HG03469 (cell line): ENCODE results near the gene PDXK.

Source experiments
- ATAC-seq: cut with Tn5 transposase; IDR thresholded peaks from one replicate; pipeline ENCODE4 v1.9.1; 2021; ENCODE audit warnings: mild to moderate bottlenecking, moderate library complexity, moderate number of reproducible peaks; ENCODE audit not compliant: unreplicated experiment

Gene PDXK

GRCh38 chr21:43801006-43801783 lies 82.3 kb downstream of the PDXK start:
- no peak for ATAC-seq

DNA sequence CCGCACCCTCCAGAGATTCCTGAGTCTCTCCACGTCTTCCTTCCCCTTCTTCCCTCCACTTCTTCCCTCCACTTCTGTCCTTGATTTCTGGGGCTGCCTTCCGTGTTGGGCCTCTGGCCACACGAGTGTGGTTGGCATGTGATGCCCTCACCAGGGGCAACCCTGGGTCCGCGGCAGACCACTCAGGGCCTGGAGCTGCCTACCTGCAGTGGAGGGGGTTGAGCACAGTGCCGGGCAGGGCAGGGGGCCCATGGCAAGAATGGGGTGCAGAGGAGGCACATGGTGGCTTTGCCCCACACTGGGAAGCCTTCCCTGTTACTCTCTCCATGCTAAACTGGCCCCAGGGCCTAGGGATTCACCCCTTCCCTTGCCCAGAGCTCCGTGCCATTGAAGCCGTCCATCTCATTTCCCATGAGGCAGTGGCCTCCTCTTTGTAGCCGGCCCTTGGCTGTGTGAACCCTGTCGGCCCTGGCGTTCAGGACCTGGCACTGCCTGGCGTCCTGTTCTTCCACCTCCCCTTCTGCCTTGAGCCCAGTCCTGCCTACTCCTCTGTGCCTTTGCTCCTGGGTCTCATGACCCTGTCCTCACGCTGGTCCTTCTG lies 83.9 kb downstream of the PDXK start:
- no peak for ATAC-seq

GRCh38 chr21:43803558-43804300 lies 84.8 kb downstream of the PDXK start:
- no peak for ATAC-seq

- ATAC-seq = peak; percentile 66
Measured at GRCh38 chr21:43805275-43805800, 86.4 kb downstream of the PDXK start.

- no peak for ATAC-seq
Measured at GRCh38 chr21:43806017-43806710, 87.2 kb downstream of the PDXK start.

DNA sequence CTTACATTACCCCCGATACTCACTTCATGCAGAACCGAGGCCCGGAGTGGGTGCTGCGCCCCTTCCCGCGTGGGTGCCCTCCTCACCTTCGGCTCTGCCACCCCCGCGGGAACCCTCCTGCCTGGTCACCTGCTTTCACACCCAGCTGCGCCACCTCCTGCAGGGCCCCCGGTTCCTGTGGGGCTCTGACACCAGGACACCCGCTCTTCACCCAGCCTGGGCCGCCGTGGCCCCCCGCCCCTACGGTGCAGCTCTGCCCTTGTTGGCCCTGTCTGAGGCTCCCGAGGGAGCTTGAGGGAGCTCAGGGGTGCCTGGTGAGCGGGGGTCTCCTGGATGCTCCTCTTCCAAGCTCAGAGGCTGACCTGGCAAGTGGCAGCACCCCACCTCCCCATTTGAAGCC lies 89.4 kb downstream of the PDXK start:
- no peak for ATAC-seq

DNA sequence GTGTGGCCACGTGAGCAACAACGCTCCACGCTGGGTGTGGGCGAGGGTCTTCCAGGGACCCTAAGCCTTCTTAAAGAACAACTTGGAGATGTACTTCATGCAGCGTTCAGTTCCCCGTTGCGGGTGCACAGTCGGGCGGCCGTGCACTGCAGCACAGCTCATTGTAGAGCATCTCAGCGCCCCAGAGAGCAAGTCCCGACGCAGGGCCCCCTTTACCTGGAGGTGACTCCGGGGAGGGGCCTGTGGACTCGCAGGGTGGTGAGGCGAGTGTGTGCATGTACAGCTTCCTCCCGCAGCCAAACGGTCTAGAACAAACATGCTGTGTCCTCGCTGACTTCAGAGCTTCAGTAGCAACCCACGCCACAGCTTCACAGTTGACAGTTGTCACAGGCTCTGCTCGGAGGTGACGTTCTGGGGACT lies 89.9 kb downstream of the PDXK start:
- ATAC-seq = no peak

GRCh38 chr21:43809346-43809799 lies 90.4 kb downstream of the PDXK start:
- no peak for ATAC-seq

DNA sequence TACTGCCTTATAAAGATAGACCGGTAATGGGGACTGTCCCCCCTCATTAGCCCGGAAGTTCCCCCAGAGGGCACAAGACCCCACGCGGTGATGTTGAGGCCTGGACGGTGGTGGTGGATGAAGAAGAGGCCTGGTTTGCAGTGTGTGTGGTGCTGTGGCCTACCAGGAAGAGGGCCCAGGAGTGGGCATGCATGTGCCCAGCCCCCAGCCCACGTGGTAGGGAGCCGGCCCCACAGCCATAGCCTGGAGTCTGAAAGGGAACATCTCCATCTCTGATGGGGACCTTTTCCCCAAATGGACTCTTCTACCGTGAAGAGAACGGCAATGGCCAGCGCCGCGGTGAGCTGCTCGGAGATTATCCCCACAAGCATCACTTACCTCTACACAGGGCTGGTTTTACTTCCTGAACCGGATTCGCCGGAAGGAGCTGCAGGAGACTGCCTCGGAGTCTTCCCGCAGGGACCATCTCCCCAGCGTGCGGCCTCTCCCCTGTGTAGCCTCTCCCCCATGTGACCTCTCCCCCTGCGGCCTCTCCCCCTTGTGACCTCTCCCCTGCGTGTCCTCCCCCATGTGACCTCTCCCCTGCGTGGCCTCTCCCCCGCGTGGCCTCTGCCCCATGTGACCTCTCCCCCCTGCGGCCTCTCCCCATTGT lies 91.0 kb downstream of the PDXK start:
- no peak for ATAC-seq

GRCh38 chr21:43810505-43811261 lies 91.8 kb downstream of the PDXK start:
- ATAC-seq = no peak

DNA sequence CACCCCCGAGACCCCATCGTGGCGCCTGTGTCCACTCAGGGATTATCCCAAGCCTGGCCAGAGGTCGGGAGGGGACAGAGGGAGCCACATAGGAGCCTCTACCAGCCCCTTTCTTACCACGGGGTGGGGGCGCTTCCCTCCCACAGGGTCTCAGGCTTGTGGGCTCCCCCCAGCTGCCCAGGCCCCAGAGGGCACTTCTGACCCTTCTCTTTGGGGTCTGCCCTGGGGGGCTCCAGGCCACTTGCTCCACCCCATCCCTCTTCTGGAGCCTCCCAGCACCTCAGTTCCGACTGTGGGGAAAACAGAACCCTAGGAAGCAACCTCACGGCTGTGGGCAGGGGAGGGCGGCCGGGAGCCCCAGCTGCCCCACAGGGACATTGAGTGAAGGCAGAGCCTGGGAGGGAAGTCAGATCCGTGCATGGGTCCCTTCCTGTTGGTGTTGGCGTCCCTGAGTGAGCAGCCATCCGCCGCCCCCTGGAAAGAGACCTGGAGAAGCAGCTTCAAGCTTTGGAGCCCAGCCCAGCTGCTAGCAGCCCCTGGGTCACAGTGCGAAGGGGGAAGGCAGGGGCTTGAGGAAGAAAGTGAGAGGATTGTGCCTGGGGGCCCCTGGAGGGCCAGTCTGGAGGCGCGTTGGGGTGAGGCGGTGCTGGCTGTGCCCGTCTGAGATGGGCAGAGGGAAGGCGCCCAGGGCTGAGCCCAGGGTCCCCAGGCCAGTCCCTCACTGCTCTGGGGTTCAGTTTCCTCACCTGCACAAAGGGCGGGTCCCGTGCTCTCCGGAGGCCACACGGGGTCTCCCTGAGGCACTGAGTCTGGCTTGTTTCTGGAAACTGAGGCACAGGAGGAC lies 92.6 kb downstream of the PDXK start:
- no peak for ATAC-seq
